ENCODE measurements around the gene HMG20A.

- TF ChIP-seq POLR2AphosphoS5 (IDR thresholded peaks at IDR 0.05; ENCODE audit: low read length) (no peak), POLR2A (IDR thresholded peaks at IDR 0.05; ENCODE audit: low read depth, low read length) (no peak), ATF7 (IDR thresholded peaks at IDR 0.05; ENCODE audit: low read depth) (no peak), NBN (IDR thresholded peaks at IDR 0.05) (no peak), CTCF (IDR thresholded peaks at IDR 0.05 in 2 of 3, conservative IDR thresholded peaks at IDR 0.05 in 1 of 3; ENCODE audit: control insufficient read depth in 2 of 3, extremely low read depth in 1 of 3, insufficient read depth in 1 of 3, low read depth in 3 of 3, low read length in 3 of 3) (no peak), EP300 (IDR thresholded peaks at IDR 0.05; ENCODE audit: borderline replicate concordance in 1 of 2, control insufficient read depth in 1 of 2, low read depth in 2 of 2, low read length in 2 of 2) (no peak)
These were observed 13.8 kb upstream of the HMG20A start for GRCh38 chr15:77406846-77407245.
